Mucosa of stomach (tissue), 1 donor: Measurements from ENCODE around the gene HSP90AB1.

Experiments
- H3K27me3 ChIP-seq: one replicate; pipeline ENCODE4 v1.7.0; 2013; ENCODE audit warnings: mild to moderate bottlenecking, low read length; ENCODE audit not compliant: control insufficient read depth, insufficient read depth
- H3K36me3 ChIP-seq: one replicate; pipeline ENCODE4 v1.7.0; 2013; ENCODE audit warnings: low read length; ENCODE audit not compliant: control insufficient read depth, insufficient read depth
- H3K4me1 ChIP-seq: one replicate; pipeline ENCODE4 v1.7.0; 2013; ENCODE audit warnings: mild to moderate bottlenecking, low read length; ENCODE audit not compliant: control insufficient read depth, insufficient read depth
- H3K4me3 ChIP-seq: one replicate; pipeline ENCODE4 v1.7.0; 2013; ENCODE audit warnings: low read length
- H3K9ac ChIP-seq: one replicate; pipeline ENCODE4 v1.7.0; 2013; ENCODE audit warnings: mild to moderate bottlenecking, low read length, moderate library complexity
- H3K9me3 ChIP-seq: one replicate; pipeline ENCODE4 v1.7.0; 2013; ENCODE audit warnings: mild to moderate bottlenecking, low read length, moderate library complexity; ENCODE audit not compliant: control insufficient read depth
- donor health status: Pancreatic carcinoma.

The HSP90AB1 gene

GRCh38 chr6:44232676-44233566 is 14.0 kb upstream of the HSP90AB1 start:
- peaks cover 4% of the 10 kb centered on the region for H3K36me3 ChIP-seq
- no peaks in the 10 kb centered on the region for H3K27me3 ChIP-seq
- H3K4me3 ChIP-seq = no peak overlapping the region
- no peaks in the 10 kb centered on the region for H3K9me3 ChIP-seq
- H3K4me1 ChIP-seq = peaks cover 24% of the 10 kb centered on the region
- no peak overlapping the region for H3K9ac ChIP-seq

GRCh38 chr6:44233567-44234100 is 13.3 kb upstream of the HSP90AB1 start:
- H3K9me3 ChIP-seq = no peaks in the 10 kb centered on the region
- peaks cover 24% of the 10 kb centered on the region for H3K4me1 ChIP-seq
- peak overlapping the region; percentile 3 for H3K9ac ChIP-seq
- no peak overlapping the region for H3K4me3 ChIP-seq
- H3K27me3 ChIP-seq = no peaks in the 10 kb centered on the region
- H3K36me3 ChIP-seq = peaks cover 4% of the 10 kb centered on the region

- H3K36me3 ChIP-seq = no peaks in the 10 kb centered on the region
- no peaks in the 10 kb centered on the region for H3K27me3 ChIP-seq
- peaks cover 24% of the 10 kb centered on the region for H3K4me1 ChIP-seq
- no peak overlapping the region for H3K4me3 ChIP-seq
- H3K9ac ChIP-seq = peak overlapping the region; percentile 3
- H3K9me3 ChIP-seq = no peaks in the 10 kb centered on the region
These were observed 12.5 kb upstream of the HSP90AB1 start for GRCh38 chr6:44234101-44235025.

GRCh38 chr6:44235269-44235668 is 11.6 kb upstream of the HSP90AB1 start:
- Histone ChIP-seq H3K4me1 (peaks cover 24% of the 10 kb centered on the region), H3K27me3 (no peaks in the 10 kb centered on the region), H3K4me3 (no peak overlapping the region), H3K36me3 (no peaks in the 10 kb centered on the region), H3K9ac (no peak overlapping the region), H3K9me3 (no peaks in the 10 kb centered on the region)

GRCh38 chr6:44235891-44236516 is 10.9 kb upstream of the HSP90AB1 start:
- Histone ChIP-seq H3K4me1 (peaks cover 24% of the 10 kb centered on the region), H3K9ac (no peak overlapping the region), H3K9me3 (no peaks in the 10 kb centered on the region), H3K27me3 (no peaks in the 10 kb centered on the region), H3K36me3 (no peaks in the 10 kb centered on the region), H3K4me3 (no peak overlapping the region)

GRCh38 chr6:44237021-44237812 is 9.7 kb upstream of the HSP90AB1 start:
- Histone ChIP-seq H3K4me3 (peak overlapping the region; percentile 78), H3K27me3 (no peaks in the 10 kb centered on the region), H3K9ac (peak overlapping the region; percentile 92), H3K4me1 (peaks cover 24% of the 10 kb centered on the region), H3K36me3 (no peaks in the 10 kb centered on the region), H3K9me3 (no peaks in the 10 kb centered on the region)

- Histone ChIP-seq H3K9ac (peak overlapping the region; percentile 92), H3K36me3 (no peaks in the 10 kb centered on the region), H3K9me3 (no peaks in the 10 kb centered on the region), H3K4me1 (peaks cover 24% of the 10 kb centered on the region), H3K27me3 (no peaks in the 10 kb centered on the region), H3K4me3 (peak overlapping the region; percentile 78)
These were observed 9.0 kb upstream of the HSP90AB1 start for GRCh38 chr6:44237813-44238433.

- no peak overlapping the region for H3K9ac ChIP-seq
- no peaks in the 10 kb centered on the region for H3K27me3 ChIP-seq
- no peaks in the 10 kb centered on the region for H3K9me3 ChIP-seq
- peaks cover 24% of the 10 kb centered on the region for H3K4me1 ChIP-seq
- H3K36me3 ChIP-seq = no peaks in the 10 kb centered on the region
- H3K4me3 ChIP-seq = no peak overlapping the region
These were observed 8.1 kb upstream of the HSP90AB1 start for GRCh38 chr6:44238687-44239350.

- H3K36me3 ChIP-seq = no peaks in the 10 kb centered on the region
- no peak overlapping the region for H3K4me3 ChIP-seq
- H3K9ac ChIP-seq = no peak overlapping the region
- H3K27me3 ChIP-seq = no peaks in the 10 kb centered on the region
- peaks cover 7% of the 10 kb centered on the region for H3K4me1 ChIP-seq
- no peaks in the 10 kb centered on the region for H3K9me3 ChIP-seq
These were observed 3.6 kb upstream of the HSP90AB1 start for GRCh38 chr6:44243345-44243744.

GRCh38 chr6:44245391-44245911 is 1.4 kb upstream of the HSP90AB1 start:
- Histone ChIP-seq H3K4me1 (peaks cover 18% of the 10 kb centered on the region), H3K27me3 (no peaks in the 10 kb centered on the region), H3K9ac (peak overlapping the region; percentile 89), H3K9me3 (no peaks in the 10 kb centered on the region), H3K36me3 (no peaks in the 10 kb centered on the region), H3K4me3 (peak overlapping the region; percentile 99)
